Breast epithelium (tissue), 3 donors: ENCODE data around the gene CAMTA1.

Experiments
- POLR2A ChIP-seq: fragments of 450-650 bp; IDR thresholded peaks from one replicate; pipeline ENCODE4 v1.6.1; 2016; ENCODE audit warnings: antibody characterized with exemption, mild to moderate bottlenecking, moderate library complexity
- POLR2AphosphoS5 ChIP-seq, 3 donors: sonication (generic); formaldehyde crosslinking; IDR thresholded peaks; one replicate each; pipeline ENCODE4 v1.6.1; 2017; ENCODE audit warnings: antibody characterized with exemption in 3 of 3
- TF ChIP-seq, protein P1 (sequence below), 3 donors: fragments of 450-650 bp; IDR thresholded peaks; one replicate each; pipeline ENCODE4 v1.5.1; 2016 to 2017; ENCODE audit warnings: antibody characterized with exemption in 3 of 3, mild to moderate bottlenecking in 3 of 3, moderate library complexity in 3 of 3

DNA sequence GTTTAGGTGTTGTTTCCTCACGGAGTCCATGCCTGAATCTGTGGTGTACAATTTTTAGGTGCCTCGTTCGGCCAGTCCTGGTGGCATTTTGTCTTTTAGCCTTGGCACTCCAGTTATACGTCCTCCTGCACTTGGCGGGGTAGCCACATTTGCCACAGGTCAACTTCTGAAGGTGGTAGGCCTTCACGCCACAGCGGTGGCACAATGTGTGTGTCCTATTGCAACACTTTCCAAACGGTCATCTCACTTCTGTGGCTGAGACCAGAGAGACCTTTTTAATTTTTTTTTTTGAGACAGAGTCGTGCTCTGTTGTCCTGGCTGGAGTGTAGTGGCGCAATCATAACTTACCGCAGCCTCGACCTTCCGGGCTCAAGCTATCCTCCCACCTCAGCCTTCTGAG lies 49.1 kb downstream of the CAMTA1 start:
- TF ChIP-seq, protein P1, sequence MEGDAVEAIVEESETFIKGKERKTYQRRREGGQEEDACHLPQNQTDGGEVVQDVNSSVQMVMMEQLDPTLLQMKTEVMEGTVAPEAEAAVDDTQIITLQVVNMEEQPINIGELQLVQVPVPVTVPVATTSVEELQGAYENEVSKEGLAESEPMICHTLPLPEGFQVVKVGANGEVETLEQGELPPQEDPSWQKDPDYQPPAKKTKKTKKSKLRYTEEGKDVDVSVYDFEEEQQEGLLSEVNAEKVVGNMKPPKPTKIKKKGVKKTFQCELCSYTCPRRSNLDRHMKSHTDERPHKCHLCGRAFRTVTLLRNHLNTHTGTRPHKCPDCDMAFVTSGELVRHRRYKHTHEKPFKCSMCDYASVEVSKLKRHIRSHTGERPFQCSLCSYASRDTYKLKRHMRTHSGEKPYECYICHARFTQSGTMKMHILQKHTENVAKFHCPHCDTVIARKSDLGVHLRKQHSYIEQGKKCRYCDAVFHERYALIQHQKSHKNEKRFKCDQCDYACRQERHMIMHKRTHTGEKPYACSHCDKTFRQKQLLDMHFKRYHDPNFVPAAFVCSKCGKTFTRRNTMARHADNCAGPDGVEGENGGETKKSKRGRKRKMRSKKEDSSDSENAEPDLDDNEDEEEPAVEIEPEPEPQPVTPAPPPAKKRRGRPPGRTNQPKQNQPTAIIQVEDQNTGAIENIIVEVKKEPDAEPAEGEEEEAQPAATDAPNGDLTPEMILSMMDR (IDR thresholded peaks at IDR 0.05) = no peak
- TF ChIP-seq POLR2A (no peak), POLR2AphosphoS5 (IDR thresholded peaks at IDR 0.05) (no peak)
